GM21360 (cell line): ENCODE results near the gene LDB1.

ENCODE experiments used
- ATAC-seq: cut with Tn5 transposase; IDR thresholded peaks from one replicate; pipeline ENCODE4 v1.9.1; 2021; ENCODE audit warnings: mild to moderate bottlenecking, moderate library complexity; ENCODE audit not compliant: unreplicated experiment

LDB1 gene

GRCh38 chr10:102139281-102140110, 19.3 kb upstream of the LDB1 start:
- ATAC-seq, result no peak

GRCh38 chr10:102135956-102136526, 15.9 kb upstream of the LDB1 start:
- ATAC-seq, result no peak

- ATAC-seq, result no peak
Measured at GRCh38 chr10:102134416-102134815, 14.2 kb upstream of the LDB1 start.

GRCh38 chr10:102133373-102134195, 13.4 kb upstream of the LDB1 start:
- ATAC-seq, result peak; percentile 12

- ATAC-seq, result peak; percentile 86
Measured at GRCh38 chr10:102132563-102133372, 12.6 kb upstream of the LDB1 start, which contains the start of gene PPRC1. Gene PPRC1 (plus strand): TSS chr10:102133040. CDS start chr10:102133069, 29 bp downstream.

GRCh38 chr10:102132193-102132562, 12.0 kb upstream of the LDB1 start:
- ATAC-seq, result no peak

GRCh38 chr10:102131286-102132170, 11.4 kb upstream of the LDB1 start:
- ATAC-seq, result no peak

- ATAC-seq, result no peak
Measured at GRCh38 chr10:102123223-102123622, 3.1 kb upstream of the LDB1 start.

GRCh38 chr10:102122450-102122849, 2.3 kb upstream of the LDB1 start:
- ATAC-seq, result no peak

- ATAC-seq, result no peak
Measured at GRCh38 chr10:102121739-102122372, 1.7 kb upstream of the LDB1 start.

GRCh38 chr10:102120991-102121738, 997 bp upstream of the LDB1 start:
- no peak for ATAC-seq

- ATAC-seq, result no peak
Measured at GRCh38 chr10:102119417-102120141, 589 bp downstream of the LDB1 start.

GRCh38 chr10:102118867-102119266, 1.3 kb downstream of the LDB1 start:
- no peak for ATAC-seq

- no peak for ATAC-seq
Measured at GRCh38 chr10:102117391-102118159, 2.6 kb downstream of the LDB1 start.

GRCh38 chr10:102116656-102117055, 3.5 kb downstream of the LDB1 start:
- no peak for ATAC-seq

GRCh38 chr10:102115775-102116174, 4.4 kb downstream of the LDB1 start:
- no peak for ATAC-seq
